Smooth muscle cell (in vitro differentiated cells): ENCODE results near the gene SLC12A7. TPM values are rescaled to one million over a fixed set of nuclear protein-coding genes. Genes with fewer than 3 reads are reported as not detected.
A peak's percentile ranks its signal among the peaks of the same experiment; 100 is the strongest.

ENCODE experiments used
- DNase-seq: peaks from one replicate; lab custom pipeline; 2025; ENCODE audit not compliant: unreplicated experiment; lab: John Stamatoyannopoulos, UW
- H2AFZ ChIP-seq: fragments of 200-600 bp; sonication (generic); 2 replicates; pipeline ENCODE4 v1.6.0; 2016; ENCODE audit warnings: antibody characterized with exemption, low read depth, mild to moderate bottlenecking
- H3F3A ChIP-seq: fragments of 200-600 bp; sonication (generic); 2 replicates; pipeline ENCODE4 v1.6.0; 2017; ENCODE audit warnings: antibody characterized with exemption, low read depth
- H3K27ac ChIP-seq: fragments of 200-600 bp; sonication (generic); 2 replicates; pipeline ENCODE4 v1.5.1; 2016; ENCODE audit warnings: low read depth, mild to moderate bottlenecking
- H3K27me3 ChIP-seq: fragments of 200-600 bp; sonication (generic); 2 replicates; pipeline ENCODE4 v1.6.1; 2016; ENCODE audit warnings: low read depth, mild to moderate bottlenecking
- H3K36me3 ChIP-seq: fragments of 200-600 bp; sonication (generic); 2 replicates; pipeline ENCODE4 v1.5.1; 2016; ENCODE audit warnings: low read depth
- H3K4me1 ChIP-seq: fragments of 200-600 bp; sonication (generic); 2 replicates; pipeline ENCODE4 v1.5.1; 2016; ENCODE audit warnings: low read depth
- H3K4me2 ChIP-seq: fragments of 200-600 bp; sonication (generic); 2 replicates; pipeline ENCODE4 v1.6.0; 2016; ENCODE audit warnings: mild to moderate bottlenecking
- H3K4me3 ChIP-seq: fragments of 200-600 bp; sonication (generic); 2 replicates; pipeline ENCODE4 v1.5.1; 2016; ENCODE audit warnings: mild to moderate bottlenecking
- H3K79me2 ChIP-seq: fragments of 200-600 bp; sonication (generic); 2 replicates; pipeline ENCODE4 v1.6.0; 2016; ENCODE audit warnings: low read depth, mild to moderate bottlenecking
- H3K9ac ChIP-seq: fragments of 200-600 bp; sonication (generic); 2 replicates; pipeline ENCODE4 v1.6.0; 2016; ENCODE audit warnings: low read depth
- H3K9me3 ChIP-seq: fragments of 200-600 bp; sonication (generic); replicated peaks from 2 replicates; pipeline ENCODE4 v1.5.1; 2016; ENCODE audit warnings: low read depth
- H4K20me1 ChIP-seq: fragments of 200-600 bp; sonication (generic); 2 replicates; pipeline ENCODE4 v1.6.0; 2016; ENCODE audit warnings: low read depth
- WGBS: methylation state at CpG from one replicate; pipeline ENCODE4 v1.1.7; 2016; ENCODE audit warnings: low lambda C conversion rate; 5-methylcytosine and 5-hydroxymethylcytosine counted together
- polyA plus RNA-seq: library from polyadenylated mRNA; unstranded; fragments of >200 nt; fragmentation: Nextera tagmentation; extraction: Ambion mirVana; gene quantifications from 2 replicates; pipeline ENCODE4 v1.2.1, GENCODE V29; 2016
- total RNA-seq: library from RNA; depleted of rRNA; stranded (reverse); fragments of >200 nt; gene quantifications from 2 replicates; pipeline ENCODE4 v1.2.3, GENCODE V29; 2014
- TF ChIP-seq, protein P1 (sequence below): fragments of 200-600 bp; sonication (generic); IDR thresholded peaks from 2 replicates; pipeline ENCODE4 v1.5.1; 2017; ENCODE audit warnings: borderline replicate concordance, mild to moderate bottlenecking, antibody characterized with exemption; ENCODE audit not compliant: insufficient read depth, poor library complexity, severe bottlenecking

SLC12A7 gene
- total and polyA plus RNA-seq, 2 experiments from 2014 or later: 6.1 to 15.2 TPM

DNA sequence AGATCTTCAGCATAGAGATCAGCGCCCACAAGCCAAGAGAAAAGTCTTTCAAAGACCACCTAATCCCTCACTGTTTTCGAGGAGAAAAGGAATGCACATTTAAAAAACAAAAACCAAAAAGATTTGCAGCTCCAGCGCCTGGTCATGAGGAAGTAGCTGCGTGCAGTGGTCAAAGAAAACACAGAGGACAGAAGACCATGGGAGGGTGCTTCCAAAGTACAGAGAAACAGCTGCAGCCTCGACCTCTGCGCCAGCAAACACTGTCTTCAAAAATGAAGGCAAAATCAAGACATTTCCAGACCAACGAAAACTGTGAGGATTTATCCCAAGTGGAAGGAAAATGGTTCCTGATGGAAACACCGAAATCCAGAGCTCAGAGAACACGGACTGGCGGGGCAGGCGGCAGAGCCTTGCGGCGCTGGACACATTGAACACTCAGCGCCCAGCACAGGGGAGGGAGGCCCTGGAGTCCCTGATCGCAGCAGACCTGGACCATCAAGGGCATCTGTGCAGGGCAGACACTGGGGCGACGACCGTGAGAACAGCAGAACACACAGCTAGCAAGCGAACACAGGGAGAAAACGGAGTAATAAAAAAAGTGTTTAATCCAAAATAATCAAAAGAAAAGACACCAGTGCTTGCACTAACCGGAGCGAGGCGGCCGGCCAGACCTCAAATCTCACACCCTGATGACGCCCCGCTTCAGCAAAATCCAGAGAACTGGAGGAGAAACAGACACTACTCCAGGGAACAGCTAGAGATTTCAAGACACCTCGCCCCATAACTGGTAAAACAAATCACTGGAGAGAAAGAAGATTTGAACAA is 12.6 kb upstream of the SLC12A7 start:
- no peak overlapping the region for H3K9ac ChIP-seq
- no peaks in the 10 kb centered on the region for H3K27me3 ChIP-seq
- no peak overlapping the region for H2AFZ ChIP-seq
- WGBS: 59% methylated on average over 27 of the region's 27 CpGs
- no peaks in the 10 kb centered on the region for H3K79me2 ChIP-seq
- no peaks in the 10 kb centered on the region for H3K9me3 ChIP-seq
- no peaks in the 10 kb centered on the region for H3K36me3 ChIP-seq
- H3K4me2 ChIP-seq: peak overlapping the region; percentile 59
- H3K4me3 ChIP-seq: no peak overlapping the region
- DNase-seq: peak; percentile 65
- peak overlapping the region; percentile 60 for H3K27ac ChIP-seq
- H3K4me1 ChIP-seq: no peaks in the 10 kb centered on the region
- TF ChIP-seq, protein P1, sequence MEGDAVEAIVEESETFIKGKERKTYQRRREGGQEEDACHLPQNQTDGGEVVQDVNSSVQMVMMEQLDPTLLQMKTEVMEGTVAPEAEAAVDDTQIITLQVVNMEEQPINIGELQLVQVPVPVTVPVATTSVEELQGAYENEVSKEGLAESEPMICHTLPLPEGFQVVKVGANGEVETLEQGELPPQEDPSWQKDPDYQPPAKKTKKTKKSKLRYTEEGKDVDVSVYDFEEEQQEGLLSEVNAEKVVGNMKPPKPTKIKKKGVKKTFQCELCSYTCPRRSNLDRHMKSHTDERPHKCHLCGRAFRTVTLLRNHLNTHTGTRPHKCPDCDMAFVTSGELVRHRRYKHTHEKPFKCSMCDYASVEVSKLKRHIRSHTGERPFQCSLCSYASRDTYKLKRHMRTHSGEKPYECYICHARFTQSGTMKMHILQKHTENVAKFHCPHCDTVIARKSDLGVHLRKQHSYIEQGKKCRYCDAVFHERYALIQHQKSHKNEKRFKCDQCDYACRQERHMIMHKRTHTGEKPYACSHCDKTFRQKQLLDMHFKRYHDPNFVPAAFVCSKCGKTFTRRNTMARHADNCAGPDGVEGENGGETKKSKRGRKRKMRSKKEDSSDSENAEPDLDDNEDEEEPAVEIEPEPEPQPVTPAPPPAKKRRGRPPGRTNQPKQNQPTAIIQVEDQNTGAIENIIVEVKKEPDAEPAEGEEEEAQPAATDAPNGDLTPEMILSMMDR: no peak
- H4K20me1 ChIP-seq: no peaks in the 10 kb centered on the region
- no peaks in the 10 kb centered on the region for H3F3A ChIP-seq

DNA sequence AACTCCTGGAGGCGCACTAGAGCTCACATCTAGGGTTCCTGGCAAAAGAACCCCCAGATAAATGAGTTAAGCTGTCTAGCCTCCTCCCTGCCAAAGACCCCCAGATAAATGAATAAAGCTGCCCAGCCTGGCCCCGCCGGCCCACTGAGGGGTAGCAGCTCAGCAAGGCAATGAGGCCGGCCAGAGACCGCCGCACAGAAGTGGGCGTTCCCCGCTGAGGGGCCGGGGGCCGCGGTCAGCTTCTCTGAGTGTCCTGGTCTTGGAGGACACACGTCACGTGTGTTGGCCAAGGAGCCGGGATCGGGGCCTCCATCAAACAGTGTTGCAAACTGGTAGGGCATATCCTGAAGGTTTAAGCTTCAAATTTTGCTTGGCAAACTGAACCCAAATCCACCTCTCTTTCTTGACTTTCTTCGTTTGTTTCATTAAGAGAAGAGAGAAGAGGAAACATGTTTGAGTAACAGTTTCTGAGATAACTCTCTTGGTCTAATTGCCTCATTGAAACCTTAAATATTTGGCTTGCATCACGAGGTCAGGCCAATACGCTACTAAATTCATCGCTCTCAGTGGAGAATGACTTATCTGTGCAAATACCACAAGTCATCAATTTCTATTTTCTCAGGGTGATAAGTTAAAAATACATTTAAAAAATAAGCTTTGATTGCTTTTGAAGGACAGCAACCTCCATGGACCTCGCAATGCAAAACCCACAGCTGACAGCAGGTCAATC is 11.7 kb upstream of the SLC12A7 start:
- no peaks in the 10 kb centered on the region for H3K36me3 ChIP-seq
- peaks cover under 1% of the 10 kb centered on the region for H3K4me1 ChIP-seq
- H3K4me3 ChIP-seq: no peak overlapping the region
- H3K4me2 ChIP-seq: peak overlapping the region; percentile 59
- TF ChIP-seq, protein P1: no peak
- H3K27me3 ChIP-seq: no peaks in the 10 kb centered on the region
- no peak overlapping the region for H3K27ac ChIP-seq
- no peaks in the 10 kb centered on the region for H4K20me1 ChIP-seq
- H3K9ac ChIP-seq: no peak overlapping the region
- no peaks in the 10 kb centered on the region for H3K79me2 ChIP-seq
- no peak for DNase-seq
- H3F3A ChIP-seq: no peaks in the 10 kb centered on the region
- H3K9me3 ChIP-seq: no peaks in the 10 kb centered on the region
- no peak overlapping the region for H2AFZ ChIP-seq
- WGBS: 91% methylated on average over 20 of the region's 20 CpGs

DNA sequence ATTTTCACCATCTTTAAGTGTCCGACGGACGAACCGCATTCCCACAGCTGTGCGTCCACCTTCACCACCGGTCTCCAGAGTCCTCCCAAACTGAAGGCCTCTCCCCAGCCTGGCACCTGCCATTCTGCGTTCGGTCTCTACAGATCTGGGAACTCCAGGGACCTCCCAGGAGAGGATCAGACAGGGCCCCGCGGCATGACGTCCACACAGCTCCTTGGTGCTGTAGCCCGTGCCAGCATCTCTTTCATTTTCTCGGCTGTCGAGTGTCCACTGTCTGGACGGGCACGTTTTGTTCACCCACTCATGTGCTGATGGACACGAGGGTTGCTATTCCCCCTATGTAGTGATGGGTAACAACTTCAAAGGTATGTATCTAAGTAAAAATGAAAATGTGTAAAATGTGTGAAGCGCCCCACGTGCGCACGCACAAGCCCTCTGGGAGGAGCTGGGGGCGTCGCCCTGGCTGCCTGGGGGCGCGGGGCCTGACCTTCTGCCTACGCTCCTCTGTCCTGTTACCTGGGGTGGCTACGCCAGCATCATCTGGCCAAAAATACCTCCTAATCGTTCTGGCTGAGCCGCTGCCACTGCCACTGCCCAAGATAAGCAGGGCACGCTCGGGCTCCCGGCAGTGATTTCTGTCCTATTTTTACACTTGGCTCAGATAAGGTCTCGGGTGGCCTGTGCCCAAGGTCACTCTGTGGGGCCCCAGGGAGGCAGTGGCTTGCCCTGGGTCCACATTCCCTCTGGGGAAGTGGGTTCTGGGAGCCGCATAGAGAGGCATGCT is 10.8 kb upstream of the SLC12A7 start:
- Histone ChIP-seq H3K4me2 (no peak overlapping the region), H2AFZ (no peak overlapping the region), H3K27ac (no peak overlapping the region), H3K9me3 (no peaks in the 10 kb centered on the region), H4K20me1 (no peaks in the 10 kb centered on the region), H3K4me3 (no peak overlapping the region), H3K4me1 (peaks cover 9% of the 10 kb centered on the region), H3K9ac (no peak overlapping the region), H3K27me3 (no peaks in the 10 kb centered on the region), H3K36me3 (no peaks in the 10 kb centered on the region), H3F3A (peaks cover 2% of the 10 kb centered on the region), H3K79me2 (no peaks in the 10 kb centered on the region)
- TF ChIP-seq, protein P1: no peak
- DNase-seq: no peak
- WGBS: 94% methylated on average over 34 of the region's 34 CpGs
